ENCODE data around the gene VPS18.

The VPS18 gene

DNA sequence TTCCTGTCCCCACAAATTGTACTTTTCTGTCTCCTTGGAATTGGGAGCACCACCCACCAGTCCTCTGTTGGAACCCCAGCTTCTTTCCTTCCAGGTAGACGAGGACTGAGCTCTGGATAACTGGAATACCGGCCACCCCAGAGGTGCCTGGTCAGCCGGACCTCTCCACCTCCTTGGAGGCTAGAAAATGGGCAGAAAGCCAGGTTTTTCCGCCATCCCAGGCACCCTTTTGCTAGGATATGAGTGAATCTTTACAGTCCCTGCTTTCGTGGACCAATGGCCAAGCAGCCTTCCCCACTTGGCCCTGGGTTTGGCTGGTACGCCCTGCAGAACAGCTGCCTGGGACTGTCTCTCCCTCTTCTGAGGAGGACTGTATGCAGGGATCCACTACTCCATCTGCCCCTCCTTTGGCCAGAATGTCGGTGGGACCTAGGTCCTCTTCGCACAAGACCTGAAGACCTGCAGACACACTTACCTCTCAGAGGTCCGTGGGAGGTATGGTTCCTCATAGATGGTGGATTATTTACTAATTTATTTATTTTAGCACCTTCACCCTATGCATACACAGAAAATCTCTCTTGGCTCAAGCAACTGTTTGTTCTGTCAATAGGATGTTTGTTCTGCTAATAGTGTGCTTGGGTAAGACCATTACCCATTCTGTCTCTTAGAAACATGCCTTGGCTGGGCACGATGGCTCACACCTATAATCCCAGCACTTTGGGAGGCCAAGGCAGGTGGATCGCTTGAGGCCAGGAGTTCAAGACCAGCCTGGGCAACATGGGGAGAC is 50.5 kb downstream of the VPS18 start:
- Histone ChIP-seq H3K4me2 (ENCODE audit: low read length) (no peak overlapping the region), H2AFZ (ENCODE audit: low read length) (no peak overlapping the region), H3K4me3 (ENCODE audit: low read depth, low read length, poor library complexity, severe bottlenecking) (no peak overlapping the region), H3K9me3 (ENCODE audit: low read length) (no peaks in the 10 kb centered on the region), H3K9ac (ENCODE audit: low read length) (no peak overlapping the region), H3K4me1 (ENCODE audit: insufficient read depth, low read length, severe bottlenecking) (peaks cover 12% of the 10 kb centered on the region), H3K27ac (ENCODE audit: low read depth, low read length, poor library complexity, severe bottlenecking) (no peak overlapping the region), H3K36me3 (ENCODE audit: insufficient read depth, low read length) (no peaks in the 10 kb centered on the region), H3F3A (ENCODE audit: insufficient read depth, low read length) (no peaks in the 10 kb centered on the region), H3K79me2 (ENCODE audit: insufficient read depth, low read length) (no peaks in the 10 kb centered on the region), H4K20me1 (ENCODE audit: insufficient read depth, low read length) (no peaks in the 10 kb centered on the region), H3K9me2 (ENCODE audit: low read depth, low read length) (no peaks in the 10 kb centered on the region), H3K27me3 (ENCODE audit: insufficient read depth, low read length) (0 out of 2 replicates have a peak, but pooled peaks cover 11% of the 10 kb centered on the region)
- no peak for TF ChIP-seq EZH2 (IDR thresholded peaks at IDR 0.05; ENCODE audit: borderline replicate concordance, low read length)
- TF ChIP-seq, protein P1, sequence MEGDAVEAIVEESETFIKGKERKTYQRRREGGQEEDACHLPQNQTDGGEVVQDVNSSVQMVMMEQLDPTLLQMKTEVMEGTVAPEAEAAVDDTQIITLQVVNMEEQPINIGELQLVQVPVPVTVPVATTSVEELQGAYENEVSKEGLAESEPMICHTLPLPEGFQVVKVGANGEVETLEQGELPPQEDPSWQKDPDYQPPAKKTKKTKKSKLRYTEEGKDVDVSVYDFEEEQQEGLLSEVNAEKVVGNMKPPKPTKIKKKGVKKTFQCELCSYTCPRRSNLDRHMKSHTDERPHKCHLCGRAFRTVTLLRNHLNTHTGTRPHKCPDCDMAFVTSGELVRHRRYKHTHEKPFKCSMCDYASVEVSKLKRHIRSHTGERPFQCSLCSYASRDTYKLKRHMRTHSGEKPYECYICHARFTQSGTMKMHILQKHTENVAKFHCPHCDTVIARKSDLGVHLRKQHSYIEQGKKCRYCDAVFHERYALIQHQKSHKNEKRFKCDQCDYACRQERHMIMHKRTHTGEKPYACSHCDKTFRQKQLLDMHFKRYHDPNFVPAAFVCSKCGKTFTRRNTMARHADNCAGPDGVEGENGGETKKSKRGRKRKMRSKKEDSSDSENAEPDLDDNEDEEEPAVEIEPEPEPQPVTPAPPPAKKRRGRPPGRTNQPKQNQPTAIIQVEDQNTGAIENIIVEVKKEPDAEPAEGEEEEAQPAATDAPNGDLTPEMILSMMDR (IDR thresholded peaks at IDR 0.05; ENCODE audit: low read length) = no peak

DNA sequence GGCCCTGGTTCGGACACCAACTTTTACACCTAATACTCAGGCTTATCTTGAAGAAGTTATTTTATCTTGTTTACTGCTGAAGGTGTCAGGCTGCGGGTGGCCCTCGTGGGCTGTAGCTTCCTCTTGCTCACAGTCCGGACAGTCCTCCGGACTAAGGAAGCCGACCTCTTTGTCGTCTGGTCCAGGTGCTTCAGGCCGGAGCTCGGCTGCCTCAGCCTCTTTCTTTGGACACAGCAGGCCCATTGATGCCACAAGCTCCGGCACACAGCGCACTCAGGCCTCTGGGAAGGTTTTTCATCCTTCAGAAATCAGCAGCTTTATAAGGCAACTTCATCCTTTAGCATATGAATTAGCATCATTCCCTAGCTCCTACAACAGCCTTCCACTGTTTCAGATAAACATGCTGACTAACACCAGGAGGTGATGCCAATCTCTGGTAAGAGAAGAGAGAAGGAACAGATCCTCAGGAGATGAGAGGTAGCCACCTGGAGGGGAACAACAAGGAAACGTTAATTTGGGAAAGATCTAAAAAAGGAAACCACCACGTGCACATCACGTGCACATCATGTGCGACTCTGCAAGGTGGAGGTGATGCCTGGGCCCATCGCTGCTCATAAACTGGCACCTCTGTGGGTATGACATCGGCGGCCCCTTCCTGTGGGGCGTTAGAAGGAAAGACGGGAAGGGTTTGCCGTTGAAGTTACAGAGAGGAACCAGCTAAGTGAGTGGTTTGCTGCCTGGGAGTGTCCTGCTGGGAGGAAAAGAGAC is 54.6 kb downstream of the VPS18 start:
- Histone ChIP-seq H3K9me2 (ENCODE audit: low read depth, low read length) (no peaks in the 10 kb centered on the region), H4K20me1 (ENCODE audit: insufficient read depth, low read length) (no peaks in the 10 kb centered on the region), H3K27ac (ENCODE audit: low read depth, low read length, poor library complexity, severe bottlenecking) (no peak overlapping the region), H3K4me3 (ENCODE audit: low read depth, low read length, poor library complexity, severe bottlenecking) (no peak overlapping the region), H3K9ac (ENCODE audit: low read length) (no peak overlapping the region), H3K36me3 (ENCODE audit: insufficient read depth, low read length) (no peaks in the 10 kb centered on the region), H3K79me2 (ENCODE audit: insufficient read depth, low read length) (no peaks in the 10 kb centered on the region), H3K4me1 (ENCODE audit: insufficient read depth, low read length, severe bottlenecking) (peaks cover 15% of the 10 kb centered on the region), H3K9me3 (ENCODE audit: low read length) (no peaks in the 10 kb centered on the region), H3K27me3 (ENCODE audit: insufficient read depth, low read length) (0 out of 2 replicates have a peak, but pooled peaks cover under 1% of the 10 kb centered on the region), H3K4me2 (ENCODE audit: low read length) (no peak overlapping the region), H3F3A (ENCODE audit: insufficient read depth, low read length) (no peaks in the 10 kb centered on the region), H2AFZ (ENCODE audit: low read length) (no peak overlapping the region)
- TF ChIP-seq EZH2 (IDR thresholded peaks at IDR 0.05; ENCODE audit: borderline replicate concordance, low read length) = no peak
- TF ChIP-seq, protein P1 (IDR thresholded peaks at IDR 0.05; ENCODE audit: low read length) = no peak

DNA sequence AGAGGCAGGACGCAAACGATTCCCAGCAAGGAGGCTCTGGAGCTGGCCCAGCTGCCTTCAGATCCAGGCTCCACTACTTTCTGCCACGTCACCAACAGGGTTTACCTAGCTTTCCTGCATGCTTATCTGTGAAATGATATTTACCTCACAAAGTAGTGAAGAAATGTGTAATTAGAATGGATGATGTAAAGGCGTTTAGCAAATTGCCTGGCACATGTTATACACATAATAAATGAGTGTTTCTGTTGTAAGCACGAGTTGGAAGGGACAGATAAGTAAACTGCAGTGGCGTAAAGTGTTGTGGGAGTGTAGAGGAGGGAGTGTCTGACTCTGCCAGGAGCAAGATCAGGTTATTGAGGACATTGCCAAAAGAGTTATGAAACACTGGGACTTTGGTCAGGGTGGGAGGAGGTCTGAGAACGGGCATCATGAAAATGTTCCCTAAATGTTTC is 55.5 kb downstream of the VPS18 start:
- H3K4me2 ChIP-seq (ENCODE audit: low read length) = no peak overlapping the region
- H3K79me2 ChIP-seq (ENCODE audit: insufficient read depth, low read length) = no peaks in the 10 kb centered on the region

More for the DNA sequence above, 55.5 kb downstream of the VPS18 start:
- no peaks in the 10 kb centered on the region for H3K9me2 ChIP-seq (ENCODE audit: low read depth, low read length)
- H3F3A ChIP-seq (ENCODE audit: insufficient read depth, low read length) = no peaks in the 10 kb centered on the region
- H3K9me3 ChIP-seq (ENCODE audit: low read length) = no peaks in the 10 kb centered on the region
- no peaks in the 10 kb centered on the region for H4K20me1 ChIP-seq (ENCODE audit: insufficient read depth, low read length)
- H3K36me3 ChIP-seq (ENCODE audit: insufficient read depth, low read length) = no peaks in the 10 kb centered on the region
- no peak overlapping the region for H2AFZ ChIP-seq (ENCODE audit: low read length)
- H3K27ac ChIP-seq (ENCODE audit: low read depth, low read length, poor library complexity, severe bottlenecking) = no peak overlapping the region
- H3K4me1 ChIP-seq (ENCODE audit: insufficient read depth, low read length, severe bottlenecking) = peaks cover 20% of the 10 kb centered on the region
- no peak for TF ChIP-seq EZH2 (IDR thresholded peaks at IDR 0.05; ENCODE audit: borderline replicate concordance, low read length)
- H3K27me3 ChIP-seq (ENCODE audit: insufficient read depth, low read length) = no peaks in the 10 kb centered on the region
- no peak overlapping the region for H3K4me3 ChIP-seq (ENCODE audit: low read depth, low read length, poor library complexity, severe bottlenecking)
- no peak overlapping the region for H3K9ac ChIP-seq (ENCODE audit: low read length)
